ENCODE results near the gene C7orf33.
"Not testable (repeated sequence)": the region's sequence is repeated elsewhere in the genome, so short reads cannot be mapped to it uniquely, and the experiment has no call there.

Gene C7orf33

GRCh38 chr7:148581624-148582023 is 8.9 kb upstream of the C7orf33 start:
- DNase-seq: no peak

- no peak for DNase-seq
Measured at GRCh38 chr7:148584154-148584827, 6.3 kb upstream of the C7orf33 start.

GRCh38 chr7:148585399-148585798 is 5.2 kb upstream of the C7orf33 start:
- no peak for DNase-seq

- no peak for DNase-seq
Measured at GRCh38 chr7:148587076-148587475, 3.5 kb upstream of the C7orf33 start.

GRCh38 chr7:148588168-148588567 is 2.4 kb upstream of the C7orf33 start:
- DNase-seq: no peak

- no peak for DNase-seq
Measured at GRCh38 chr7:148588670-148589131, 1.9 kb upstream of the C7orf33 start.

- no peak for DNase-seq
Measured at GRCh38 chr7:148589640-148590039, 926 bp upstream of the C7orf33 start.

- not testable (repeated sequence) for DNase-seq
Measured at GRCh38 chr7:148596354-148596753, 5.8 kb downstream of the C7orf33 start.

GRCh38 chr7:148598351-148598750 is 7.8 kb downstream of the C7orf33 start:
- DNase-seq: no peak

- DNase-seq: no peak
Measured at GRCh38 chr7:148605350-148605749, 14.8 kb downstream of the C7orf33 start.

- no peak for DNase-seq
Measured at GRCh38 chr7:148607151-148607661, 16.6 kb downstream of the C7orf33 start.

- no peak for DNase-seq
Measured at GRCh38 chr7:148609045-148609725, 18.6 kb downstream of the C7orf33 start.

GRCh38 chr7:148611692-148612091 is 21.1 kb downstream of the C7orf33 start:
- DNase-seq: no peak

- DNase-seq: no peak
Measured at GRCh38 chr7:148615085-148615730, 24.6 kb downstream of the C7orf33 start.

- DNase-seq: peak; percentile 1
Measured at GRCh38 chr7:148620749-148621359, 30.3 kb downstream of the C7orf33 start.

GRCh38 chr7:148621563-148621962 is 31.0 kb downstream of the C7orf33 start:
- no peak for DNase-seq

- DNase-seq: no peak
Measured at GRCh38 chr7:148622887-148623585, 32.5 kb downstream of the C7orf33 start.

- no peak for DNase-seq
Measured at GRCh38 chr7:148623586-148624282, 33.2 kb downstream of the C7orf33 start.

GRCh38 chr7:148624735-148625134 is 34.2 kb downstream of the C7orf33 start:
- DNase-seq: no peak

GRCh38 chr7:148625342-148625741 is 34.8 kb downstream of the C7orf33 start:
- DNase-seq: no peak

GRCh38 chr7:148626828-148627227 is 36.3 kb downstream of the C7orf33 start:
- DNase-seq: no peak

- no peak for DNase-seq
Measured at GRCh38 chr7:148628011-148628410, 37.4 kb downstream of the C7orf33 start.
